ENCODE data around the gene E2F6. TPM values are rescaled to one million over a fixed set of nuclear protein-coding genes. Genes with fewer than 3 reads are reported as not detected.

The E2F6 gene
- total RNA-seq, 1 donor from 2014 or later: 20.3 TPM

DNA sequence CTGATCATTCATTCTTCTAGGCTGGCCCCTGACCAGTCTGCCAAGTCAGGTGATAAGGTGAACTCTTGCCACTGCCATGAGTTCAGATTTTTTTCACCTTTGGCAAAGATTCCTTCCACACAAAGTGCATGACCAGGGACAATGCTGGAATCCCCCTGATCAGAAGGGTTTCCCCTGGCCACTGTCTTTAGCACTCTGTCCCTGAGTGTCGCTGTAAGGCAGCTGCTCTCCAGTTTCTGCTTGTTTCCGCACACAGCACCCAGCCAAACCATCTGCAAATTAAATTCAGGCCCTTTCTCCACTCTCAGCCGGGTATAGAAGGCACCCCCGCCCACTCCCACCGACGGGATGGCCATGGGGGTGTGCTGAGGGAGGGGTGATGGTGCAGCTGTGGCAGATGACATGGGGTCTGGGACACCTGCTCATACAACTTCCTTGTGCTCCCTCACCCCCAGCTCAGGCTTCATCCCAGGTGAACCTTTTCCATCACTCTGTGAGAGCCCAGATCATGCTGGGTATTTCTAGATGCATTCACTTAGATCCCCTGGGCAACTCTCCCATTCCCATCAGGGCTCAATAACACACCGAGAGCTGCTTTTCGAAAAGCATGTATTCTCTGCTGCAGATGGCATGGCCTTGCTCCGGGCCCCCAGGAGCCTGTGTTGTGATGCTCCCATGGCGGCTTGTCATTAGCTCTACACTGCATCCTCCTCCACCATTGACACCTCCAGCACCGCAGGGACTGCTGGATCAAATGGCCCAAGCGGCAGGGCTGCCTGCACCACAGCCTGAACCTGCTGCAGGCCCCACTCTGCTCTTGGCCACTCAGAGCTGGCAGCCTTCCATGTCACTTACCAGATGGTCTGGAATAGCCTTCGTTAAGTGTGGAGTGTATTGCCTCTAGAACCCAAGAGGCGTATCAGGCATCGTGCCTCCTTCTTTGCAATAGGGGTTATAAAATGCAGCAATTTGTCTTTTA, 69.2 kb downstream of the E2F6 start:
- no peaks in the 10 kb centered on the region for H3K9me3 Mint-ChIP-seq
- no peaks in the 10 kb centered on the region for H3K4me1 Mint-ChIP-seq
- intact Hi-C loops (cut with micrococcal nuclease): no loop called here
- no peak overlapping the region for H3K4me3 Mint-ChIP-seq
- H3K27me3 Mint-ChIP-seq: no peaks in the 10 kb centered on the region
- no peaks in the 10 kb centered on the region for H3K36me3 Mint-ChIP-seq (ENCODE audit: low read depth)
- H3K27ac Mint-ChIP-seq: no peak overlapping the region
- DNase-seq: no peak

DNA sequence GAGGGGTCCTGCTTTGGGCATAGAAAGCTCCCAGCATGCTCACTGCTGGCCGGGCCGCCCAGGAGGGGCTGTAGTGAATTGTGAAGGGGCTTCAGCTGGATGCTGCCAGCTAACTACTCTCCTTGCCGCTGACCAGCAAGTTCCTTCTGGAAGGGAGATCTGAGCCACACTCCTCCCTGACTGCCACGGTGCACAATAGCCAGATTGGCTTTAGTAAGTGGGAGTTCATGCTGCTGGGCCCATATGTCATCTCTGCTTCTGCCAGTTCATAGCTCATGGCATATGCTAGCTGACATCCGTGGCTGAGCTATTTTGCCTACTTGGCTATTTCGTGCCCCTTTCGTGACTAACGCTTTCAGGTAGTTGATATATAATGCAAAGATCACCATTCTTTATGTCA, 69.9 kb downstream of the E2F6 start:
- H3K4me3 Mint-ChIP-seq: no peak overlapping the region
- intact Hi-C loops (cut with micrococcal nuclease): no loop called here

DNA sequence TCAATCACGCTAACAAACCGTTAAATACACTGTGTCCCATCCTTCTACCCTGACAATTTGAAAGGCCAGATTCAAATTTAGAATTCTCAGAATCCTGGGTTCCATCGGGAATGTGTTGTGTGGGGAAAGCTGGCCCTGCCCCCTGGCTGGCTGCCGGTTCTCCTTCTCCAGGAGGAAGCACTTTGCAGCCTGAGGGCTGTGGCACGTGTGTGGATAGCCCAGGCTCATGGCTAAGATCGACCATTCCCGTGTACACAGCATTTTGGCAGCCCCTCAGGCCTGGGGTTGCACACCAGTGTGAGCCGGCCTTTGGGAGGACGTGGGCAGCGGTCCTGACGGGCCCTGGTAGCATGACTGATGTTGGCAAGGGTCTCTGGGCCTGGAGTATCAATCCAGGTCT, 70.6 kb downstream of the E2F6 start:
- H3K27me3 Mint-ChIP-seq: no peaks in the 10 kb centered on the region
- H3K27ac Mint-ChIP-seq: no peak overlapping the region
- intact Hi-C loops (cut with micrococcal nuclease): no loop called here
- H3K36me3 Mint-ChIP-seq (ENCODE audit: low read depth): no peaks in the 10 kb centered on the region
- H3K9me3 Mint-ChIP-seq: no peaks in the 10 kb centered on the region
- no peak overlapping the region for H3K4me3 Mint-ChIP-seq
- no peak for DNase-seq
- H3K4me1 Mint-ChIP-seq: no peaks in the 10 kb centered on the region

More for the DNA sequence above, 69.9 kb downstream of the E2F6 start:
- no peaks in the 10 kb centered on the region for H3K27me3 Mint-ChIP-seq
- no peaks in the 10 kb centered on the region for H3K36me3 Mint-ChIP-seq (ENCODE audit: low read depth)
- DNase-seq: no peak
- no peaks in the 10 kb centered on the region for H3K4me1 Mint-ChIP-seq
- no peak overlapping the region for H3K27ac Mint-ChIP-seq
- H3K9me3 Mint-ChIP-seq: no peaks in the 10 kb centered on the region

Other genes with a start within 250 kb of the E2F6 start
- 18.4 and 24.4 TPM in 2 replicates for gene ROCK2, start 121.5 kb downstream of the E2F6 start, total RNA-seq
- 0.05 and 0.24 TPM in 2 replicates for gene GREB1, start 67.9 kb upstream of the E2F6 start, total RNA-seq
- gene NTSR2, start 204.0 kb upstream of the E2F6 start, total RNA-seq: not detected in 2 replicates

Data from activated CD4-positive, alpha-beta T cell treated with anti-CD3 and anti-CD28 coated beads, Interleukin-2, amount 10 ng/mL, durations not matched to agents 24 days and 14 days (primary cell).